Stimulated activated CD8-positive, alpha-beta memory T cell treated with anti-CD3 and anti-CD28 coated beads, Interleukin-12 subunit alpha, Interleukin-12 subunit beta, amount 100 ng/mL, for 1 hour (primary cell): ENCODE measurements around the gene AIRE.
"Not testable (repeated sequence)": the region's sequence is repeated elsewhere in the genome, so short reads cannot be mapped to it uniquely, and the experiment has no call there.

Source experiments
- DNase-seq: peaks from one replicate; pipeline ENCODE4 v3.0.0-alpha.2; 2020; ENCODE audit warnings: low read depth

AIRE gene

DNA sequence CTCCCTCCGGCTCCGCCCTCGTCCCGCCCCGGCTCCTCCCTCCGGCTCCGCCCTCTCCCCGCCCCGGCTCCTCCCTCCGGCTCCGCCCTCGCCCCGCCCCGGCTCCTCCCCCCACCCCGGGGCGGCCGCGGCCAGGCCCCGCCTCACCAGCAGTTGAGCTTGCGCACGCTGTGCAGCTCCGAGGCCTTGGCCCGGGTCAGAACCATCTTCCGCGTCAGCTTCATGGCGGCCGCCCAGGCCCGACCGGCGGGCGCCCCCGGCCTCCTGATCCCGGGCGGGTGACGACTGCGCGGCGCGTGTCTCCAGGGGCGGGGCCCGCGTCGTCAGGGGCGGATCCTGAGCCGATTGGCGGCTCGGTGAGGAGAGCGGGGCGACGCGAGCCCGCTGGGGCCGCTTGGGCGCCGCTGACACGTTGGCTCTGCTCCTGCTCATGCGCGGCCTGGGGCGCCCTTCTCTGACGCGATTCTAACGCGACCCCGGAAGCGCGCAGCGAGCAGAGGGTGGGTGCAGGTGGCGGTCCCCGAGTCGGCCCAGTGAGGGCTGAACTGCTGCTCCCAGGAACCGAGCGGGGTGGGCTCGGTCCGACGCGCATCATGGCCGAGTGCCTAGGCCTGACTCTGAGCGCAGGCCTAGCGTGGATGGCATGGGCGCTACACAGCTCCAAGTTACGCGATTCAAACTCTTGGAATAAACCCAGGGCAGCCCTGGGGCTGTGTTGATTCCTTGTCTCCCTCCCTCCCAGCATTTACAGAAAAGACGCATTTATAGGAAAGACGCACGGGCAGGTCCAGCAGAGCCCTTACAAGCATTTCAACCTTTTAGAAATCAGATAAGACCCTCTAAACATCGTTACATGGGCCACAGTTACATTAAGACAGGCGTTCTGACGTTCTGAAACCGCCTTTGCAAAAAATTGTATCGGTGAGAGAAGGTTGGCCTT, 53.6 kb downstream of the AIRE start, which contains the start of gene CFAP410:
CFAP410 (minus strand) TSS at position 420 of the 940 bp plus-strand sequence; CDS start at position 224, 196 bp downstream.
- peak; percentile 89 for DNase-seq

DNA sequence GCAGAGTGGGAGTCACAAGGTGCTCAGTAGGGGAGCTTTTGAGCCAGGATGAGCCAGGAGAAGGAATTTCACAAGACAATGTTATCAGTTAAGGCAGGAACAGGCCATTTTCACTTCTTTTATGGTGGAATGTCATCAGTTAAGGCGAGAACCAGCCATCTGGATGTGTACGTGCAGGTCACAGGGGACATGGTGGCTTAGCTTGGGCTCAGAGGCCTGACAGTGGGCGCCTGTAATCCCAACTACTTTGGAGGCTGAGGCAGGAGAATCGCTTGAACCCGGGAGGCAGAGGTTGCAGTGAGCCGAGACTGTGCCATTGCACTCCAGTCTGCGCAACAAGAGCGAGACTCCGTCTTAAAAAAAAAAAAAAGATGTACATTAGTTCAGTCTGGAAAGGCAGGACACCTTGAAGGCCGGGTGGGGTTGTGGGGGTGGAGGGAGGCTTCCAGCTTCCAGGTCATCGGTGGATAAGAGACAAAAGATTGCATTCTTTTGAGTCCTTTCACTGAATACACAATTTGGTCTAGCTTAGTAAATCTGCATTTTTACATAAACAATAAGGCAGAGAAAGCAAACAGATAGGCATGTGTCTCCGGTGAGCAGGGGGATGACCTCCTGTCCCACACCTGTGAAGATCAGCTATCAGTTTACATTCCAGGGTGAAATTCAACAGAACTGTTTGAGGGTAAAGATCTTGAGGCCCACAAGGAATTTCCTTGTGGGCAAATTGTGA, 56.2 kb downstream of the AIRE start:
- DNase-seq = not testable (repeated sequence)

DNA sequence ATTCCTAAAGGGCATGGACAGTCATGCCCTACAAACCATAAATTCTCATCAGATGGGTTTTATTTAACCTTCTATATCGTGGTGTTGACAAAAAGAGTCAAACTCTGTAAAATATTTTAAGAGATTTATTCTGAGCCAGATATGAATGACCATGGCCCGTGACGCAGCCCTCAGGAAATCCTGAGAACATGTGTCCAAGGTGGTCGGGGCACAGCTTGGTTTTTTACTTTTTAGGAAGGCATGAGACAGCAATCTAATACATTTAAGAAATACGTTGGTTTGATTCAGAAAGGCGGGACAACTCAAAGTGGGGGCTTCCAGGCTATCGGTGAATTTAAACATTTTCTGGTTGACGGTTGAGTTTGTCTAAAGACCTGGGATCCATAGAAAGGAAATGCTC, 57.3 kb downstream of the AIRE start:
- DNase-seq = not testable (repeated sequence)

GRCh38 chr21:44344541-44345183, 59.0 kb downstream of the AIRE start:
- no peak for DNase-seq

DNA sequence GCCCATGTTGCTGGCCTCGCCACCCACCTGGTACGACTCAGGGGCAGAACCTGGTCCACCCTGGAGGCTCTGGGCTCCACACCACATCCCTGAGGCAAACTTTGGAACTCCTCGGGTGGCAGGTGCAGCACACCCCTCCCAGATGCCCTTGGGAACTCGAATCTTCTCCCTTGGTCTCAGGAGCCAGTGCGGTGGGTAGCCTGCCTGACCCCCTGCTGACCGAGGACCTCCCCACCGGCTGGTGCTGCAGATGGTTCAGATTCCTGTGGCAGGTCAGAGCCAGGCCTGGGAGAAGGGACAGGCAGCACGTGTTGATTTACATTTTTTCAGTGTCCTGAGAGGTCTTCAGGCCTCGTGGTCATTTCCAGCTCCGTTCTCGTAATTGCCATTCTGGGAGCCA, 59.8 kb downstream of the AIRE start:
- no peak for DNase-seq

GRCh38 chr21:44347911-44348451, 62.3 kb downstream of the AIRE start:
- DNase-seq = no peak
